Sigmoid colon (tissue), 4 donors: ENCODE results near the gene MACF1.

Experiments
- POLR2AphosphoS5 ChIP-seq, 4 donors: sonication (generic); formaldehyde crosslinking; IDR thresholded peaks; one replicate each; pipeline ENCODE4 v1.6.1; 2017; ENCODE audit warnings: antibody characterized with exemption in 4 of 4
- TF ChIP-seq, protein P1 (sequence below), 4 experiments: fragments of 450-650 bp in 3 of 4; fragments of 200-600 bp in 1 of 4; IDR thresholded peaks; one replicate each; pipeline ENCODE4 v1.5.1; 2016 to 2019; ENCODE audit warnings: antibody characterized with exemption in 4 of 4, mild to moderate bottlenecking in 3 of 4, moderate library complexity in 2 of 4

DNA sequence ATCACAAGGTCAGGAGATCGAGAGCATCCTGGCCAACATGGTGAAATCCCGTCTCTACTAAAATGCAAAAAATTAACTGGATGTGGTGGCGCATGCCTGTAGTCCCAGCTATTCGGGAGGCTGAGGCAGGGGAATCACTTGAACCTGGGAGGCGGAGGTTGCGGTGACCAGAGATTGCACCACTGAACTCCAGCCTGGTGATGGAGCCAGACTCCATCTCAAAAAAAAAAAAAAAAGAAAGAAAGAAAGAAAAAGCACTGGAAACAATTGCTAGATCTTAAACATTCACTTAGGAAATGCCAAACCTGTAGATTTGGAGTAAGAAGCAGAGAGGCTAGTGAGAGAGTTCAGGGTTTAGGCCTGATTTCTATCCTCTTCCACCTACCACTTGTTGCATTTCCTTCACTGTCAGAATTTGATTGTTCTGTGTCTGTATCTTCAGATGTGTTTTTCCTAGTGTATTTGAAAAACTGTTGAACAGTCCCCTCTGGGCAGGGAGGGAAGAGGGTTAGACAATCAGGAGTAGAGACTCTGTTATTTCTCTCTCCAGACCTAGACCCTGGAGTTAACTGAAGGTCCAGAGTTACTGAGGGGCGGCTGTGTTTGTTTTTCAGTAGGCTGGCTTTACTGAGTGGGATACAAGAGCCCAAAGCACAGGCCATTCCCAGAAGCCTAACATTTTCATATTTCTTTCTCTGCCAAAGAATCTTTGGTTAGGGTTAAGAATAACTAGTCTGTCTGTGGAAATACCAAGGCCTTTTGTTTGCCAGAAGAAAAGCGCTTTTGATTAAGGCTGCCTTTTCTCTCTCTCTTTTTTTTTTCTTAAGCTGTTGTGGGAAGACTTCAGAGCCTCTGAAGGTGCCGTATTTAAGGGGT is 31.1 kb upstream of the MACF1 start:
- no peak for TF ChIP-seq POLR2AphosphoS5 (IDR thresholded peaks at IDR 0.05)
- TF ChIP-seq, protein P1, sequence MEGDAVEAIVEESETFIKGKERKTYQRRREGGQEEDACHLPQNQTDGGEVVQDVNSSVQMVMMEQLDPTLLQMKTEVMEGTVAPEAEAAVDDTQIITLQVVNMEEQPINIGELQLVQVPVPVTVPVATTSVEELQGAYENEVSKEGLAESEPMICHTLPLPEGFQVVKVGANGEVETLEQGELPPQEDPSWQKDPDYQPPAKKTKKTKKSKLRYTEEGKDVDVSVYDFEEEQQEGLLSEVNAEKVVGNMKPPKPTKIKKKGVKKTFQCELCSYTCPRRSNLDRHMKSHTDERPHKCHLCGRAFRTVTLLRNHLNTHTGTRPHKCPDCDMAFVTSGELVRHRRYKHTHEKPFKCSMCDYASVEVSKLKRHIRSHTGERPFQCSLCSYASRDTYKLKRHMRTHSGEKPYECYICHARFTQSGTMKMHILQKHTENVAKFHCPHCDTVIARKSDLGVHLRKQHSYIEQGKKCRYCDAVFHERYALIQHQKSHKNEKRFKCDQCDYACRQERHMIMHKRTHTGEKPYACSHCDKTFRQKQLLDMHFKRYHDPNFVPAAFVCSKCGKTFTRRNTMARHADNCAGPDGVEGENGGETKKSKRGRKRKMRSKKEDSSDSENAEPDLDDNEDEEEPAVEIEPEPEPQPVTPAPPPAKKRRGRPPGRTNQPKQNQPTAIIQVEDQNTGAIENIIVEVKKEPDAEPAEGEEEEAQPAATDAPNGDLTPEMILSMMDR (IDR thresholded peaks at IDR 0.05) = peak in 1 of 4 experiments; percentile 6
